ENCODE data around the gene NR2F2. TPM values are rescaled to one million over a fixed set of nuclear protein-coding genes. Genes with fewer than 3 reads are reported as not detected.

The NR2F2 gene
- total and polyA plus RNA-seq, 2 donors (not counting 1 experiment from before 2014, with no cell fraction given): not detected

DNA sequence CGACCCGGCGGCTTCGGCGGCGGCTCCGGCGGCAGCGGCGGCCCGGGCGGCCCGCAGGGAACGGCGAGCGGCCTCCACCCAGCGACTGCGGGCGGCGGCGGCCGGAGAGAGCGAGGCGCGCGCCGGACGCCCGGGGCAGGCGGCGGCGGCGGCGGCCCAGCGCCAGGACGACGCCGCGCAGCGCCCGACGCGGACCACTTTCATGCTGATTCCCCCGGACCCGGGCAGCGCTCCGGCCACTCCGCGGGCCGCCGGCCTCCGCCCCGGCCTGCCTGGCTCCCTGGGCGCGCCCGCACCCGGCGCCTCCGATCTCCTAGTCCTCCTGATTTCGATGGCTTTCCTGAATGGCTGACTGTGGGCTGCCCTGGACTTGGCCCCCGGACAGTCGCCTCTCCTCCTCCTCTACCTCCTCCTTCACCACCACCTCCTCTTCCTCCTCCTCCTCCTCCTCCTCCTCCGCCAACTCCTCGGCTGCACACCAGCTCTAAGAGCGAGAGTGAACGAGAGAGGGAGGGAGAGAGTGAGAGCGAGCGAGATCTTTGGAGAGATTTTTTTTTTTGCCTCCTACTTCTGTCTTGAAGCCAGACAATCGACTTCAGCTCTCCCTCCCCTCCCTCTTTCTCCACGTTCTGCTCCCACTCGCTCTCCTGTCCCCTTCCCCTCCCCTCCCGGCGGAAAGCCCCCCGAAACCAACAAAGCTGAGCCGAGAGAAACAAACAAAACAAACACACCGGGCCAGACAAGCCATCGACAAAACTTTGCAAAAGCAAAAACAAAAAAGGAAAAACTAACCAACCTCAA is 844 bp downstream of the NR2F2 start:
- H3K4me2 ChIP-seq (replicated peaks; ENCODE audit: low read depth, low read length, poor library complexity, severe bottlenecking): peak overlapping the region; percentile 59
- ATAC-seq (ENCODE audit: low read depth) (no peak), DNase-seq (no peak)
- POLR2A ChIA-PET: no interaction called here
- intact Hi-C loops (cut with micrococcal nuclease): no loop called here
- H3K4me1 ChIP-seq (ENCODE audit: control insufficient read depth in 2 of 2, insufficient read depth in 2 of 2, low read length in 2 of 2): peaks cover 4 to 9% of the 10 kb centered on the region in 2 donors
- H2AFZ ChIP-seq (ENCODE audit: insufficient read depth, low read depth, low read length, poor library complexity, severe bottlenecking): peak overlapping the region; percentile 16
- no peak overlapping the region for H3K27ac ChIP-seq (ENCODE audit: low read length in 2 of 2)
- Mint-ChIP-seq H3K4me1 (peaks cover 19% of the 10 kb centered on the region), H3K27me3 (peaks cover 65% of the 10 kb centered on the region), H3K27ac (no peak overlapping the region), H3K9me3 (ENCODE audit: insufficient read depth) (no peaks in the 10 kb centered on the region), H3K4me3 (peak overlapping the region; percentile 23)
- CTCF ChIA-PET: no interaction called here
- H3K9me3 ChIP-seq (ENCODE audit: control extremely low read depth in 1 of 3, control insufficient read depth in 2 of 3, insufficient read depth in 1 of 3, low read length in 2 of 3): peaks cover 0 to 42% (median 0%) of the 10 kb centered on the region in 3 donors
- WGBS (ENCODE audit: insufficient coverage): 6% methylated on average over 71 of the region's 77 CpGs
- no peaks in the 10 kb centered on the region for H3K79me2 ChIP-seq (ENCODE audit: control insufficient read depth, insufficient read depth, low read length)
- peaks cover 0 to 72% (median 38%) of the 10 kb centered on the region in 4 experiments for H3K27me3 ChIP-seq (replicated peaks in 1 of 4; ENCODE audit: control extremely low read depth in 1 of 4, control insufficient read depth in 3 of 4, insufficient read depth in 4 of 4, low read length in 3 of 4)
- TF ChIP-seq EZH2 (IDR thresholded peaks at IDR 0.05; ENCODE audit: borderline replicate concordance, insufficient read depth, low read depth, low read length, poor library complexity, severe bottlenecking) (no peak), CTCF (IDR thresholded peaks at IDR 0.05) (no peak)
- H4K20me1 ChIP-seq (ENCODE audit: control insufficient read depth, insufficient read depth, low read length, poor library complexity, severe bottlenecking): no peaks in the 10 kb centered on the region
- no peak overlapping the region for H3K4me3 ChIP-seq (ENCODE audit: control extremely low read depth in 1 of 5, extremely low read depth in 1 of 5, insufficient read depth in 1 of 5, low read depth in 2 of 5, low read length in 4 of 5)
- no peak overlapping the region for H3K9ac ChIP-seq (ENCODE audit: low read length)
- no peaks in the 10 kb centered on the region for H3K36me3 ChIP-seq (replicated peaks in 1 of 2; ENCODE audit: control extremely low read depth in 1 of 2, control insufficient read depth in 1 of 2, extremely low read depth in 1 of 2, insufficient read depth in 2 of 2, low read length in 1 of 2)

- ChIA-PET CTCF (no interaction called here), POLR2A (no interaction called here)
- no peak for DNase-seq
- Histone ChIP-seq H4K20me1 (ENCODE audit: control insufficient read depth, insufficient read depth, low read length, poor library complexity, severe bottlenecking) (no peaks in the 10 kb centered on the region), H3K4me3 (ENCODE audit: control extremely low read depth in 1 of 5, extremely low read depth in 1 of 5, insufficient read depth in 1 of 5, low read depth in 2 of 5, low read length in 4 of 5) (no peak overlapping the region), H2AFZ (ENCODE audit: insufficient read depth, low read depth, low read length, poor library complexity, severe bottlenecking) (no peak overlapping the region), H3K27me3 (replicated peaks in 1 of 4; ENCODE audit: control extremely low read depth in 1 of 4, control insufficient read depth in 3 of 4, insufficient read depth in 4 of 4, low read length in 3 of 4) (peaks cover 0 to 71% (median 37%) of the 10 kb centered on the region in 4 experiments), H3K27ac (ENCODE audit: low read length in 2 of 2) (no peak overlapping the region), H3K4me2 (replicated peaks; ENCODE audit: low read depth, low read length, poor library complexity, severe bottlenecking) (peak overlapping the region; percentile 47), H3K36me3 (replicated peaks in 1 of 2; ENCODE audit: control extremely low read depth in 1 of 2, control insufficient read depth in 1 of 2, extremely low read depth in 1 of 2, insufficient read depth in 2 of 2, low read length in 1 of 2) (no peaks in the 10 kb centered on the region), H3K4me1 (ENCODE audit: control insufficient read depth in 2 of 2, insufficient read depth in 2 of 2, low read length in 2 of 2) (peaks cover 4 to 9% of the 10 kb centered on the region in 2 donors), H3K9ac (ENCODE audit: low read length) (no peak overlapping the region), H3K9me3 (ENCODE audit: control extremely low read depth in 1 of 3, control insufficient read depth in 2 of 3, insufficient read depth in 1 of 3, low read length in 2 of 3) (peaks cover 0 to 38% (median 0%) of the 10 kb centered on the region in 3 donors), H3K79me2 (ENCODE audit: control insufficient read depth, insufficient read depth, low read length) (no peaks in the 10 kb centered on the region)
- no peak for TF ChIP-seq EZH2 (IDR thresholded peaks at IDR 0.05; ENCODE audit: borderline replicate concordance, insufficient read depth, low read depth, low read length, poor library complexity, severe bottlenecking)
- no peak for TF ChIP-seq CTCF (IDR thresholded peaks at IDR 0.05)
- peak overlapping the region; percentile 54 for H3K4me3 Mint-ChIP-seq
- H3K4me1 Mint-ChIP-seq: peaks cover 14% of the 10 kb centered on the region
- intact Hi-C loops (cut with micrococcal nuclease): no loop called here
- ATAC-seq (ENCODE audit: low read depth): no peak
- H3K27me3 Mint-ChIP-seq: peaks cover 63% of the 10 kb centered on the region
- H3K27ac Mint-ChIP-seq: no peak overlapping the region
- H3K9me3 Mint-ChIP-seq (ENCODE audit: insufficient read depth): no peaks in the 10 kb centered on the region
- WGBS (ENCODE audit: insufficient coverage): 19% methylated on average over 70 of the region's 70 CpGs
Measured at GRCh38 chr15:96331945-96332636, 1.6 kb downstream of the NR2F2 start.
